DMS 273 (cell line): ENCODE results near the gene TMEM8B.

Experiments used
- DNase-seq: peaks from one replicate; lab custom pipeline; 2025; ENCODE audit not compliant: unreplicated experiment; lab: John Stamatoyannopoulos, UW

Gene TMEM8B

DNA sequence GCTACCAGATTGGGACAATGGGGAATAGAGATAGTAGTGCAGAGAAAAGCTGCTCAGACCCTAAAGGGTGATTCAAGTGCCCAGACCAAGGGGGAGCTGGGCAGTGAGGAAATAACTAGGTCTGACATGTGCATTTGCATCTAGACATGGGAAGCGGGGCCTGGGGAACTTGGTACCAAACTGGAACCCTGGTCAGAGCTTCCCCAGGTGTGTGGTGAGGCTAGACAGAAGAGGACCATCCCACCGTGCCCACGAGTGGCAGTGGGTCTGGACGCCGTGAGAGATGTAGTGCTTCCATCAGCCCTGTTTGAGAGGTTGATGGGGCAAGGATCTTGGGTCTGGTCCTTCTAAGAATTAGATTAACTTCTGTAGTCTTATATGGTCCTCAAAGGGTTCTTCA is 7.6 kb downstream of the TMEM8B start:
- no peak for DNase-seq

DNA sequence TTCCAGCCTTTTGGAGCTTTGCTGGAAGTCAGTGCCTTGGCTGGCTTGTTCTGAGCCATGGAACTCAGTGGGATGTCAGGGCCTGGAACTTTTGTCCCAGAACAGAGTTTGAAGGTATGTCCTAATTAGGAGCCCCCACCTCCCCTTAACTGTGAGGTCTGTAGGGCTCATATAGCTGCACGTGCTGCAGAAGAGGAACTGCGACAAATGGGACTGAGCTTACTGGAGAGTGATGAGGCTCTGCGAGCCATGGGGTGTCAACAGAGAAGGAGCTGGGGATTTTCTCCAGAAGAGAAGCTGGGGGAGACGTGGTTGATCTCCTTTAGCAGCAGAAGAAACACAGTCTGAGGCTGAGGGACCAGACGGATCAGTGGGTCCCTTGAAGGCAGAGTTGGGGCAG is 10.9 kb downstream of the TMEM8B start:
- DNase-seq = no peak

DNA sequence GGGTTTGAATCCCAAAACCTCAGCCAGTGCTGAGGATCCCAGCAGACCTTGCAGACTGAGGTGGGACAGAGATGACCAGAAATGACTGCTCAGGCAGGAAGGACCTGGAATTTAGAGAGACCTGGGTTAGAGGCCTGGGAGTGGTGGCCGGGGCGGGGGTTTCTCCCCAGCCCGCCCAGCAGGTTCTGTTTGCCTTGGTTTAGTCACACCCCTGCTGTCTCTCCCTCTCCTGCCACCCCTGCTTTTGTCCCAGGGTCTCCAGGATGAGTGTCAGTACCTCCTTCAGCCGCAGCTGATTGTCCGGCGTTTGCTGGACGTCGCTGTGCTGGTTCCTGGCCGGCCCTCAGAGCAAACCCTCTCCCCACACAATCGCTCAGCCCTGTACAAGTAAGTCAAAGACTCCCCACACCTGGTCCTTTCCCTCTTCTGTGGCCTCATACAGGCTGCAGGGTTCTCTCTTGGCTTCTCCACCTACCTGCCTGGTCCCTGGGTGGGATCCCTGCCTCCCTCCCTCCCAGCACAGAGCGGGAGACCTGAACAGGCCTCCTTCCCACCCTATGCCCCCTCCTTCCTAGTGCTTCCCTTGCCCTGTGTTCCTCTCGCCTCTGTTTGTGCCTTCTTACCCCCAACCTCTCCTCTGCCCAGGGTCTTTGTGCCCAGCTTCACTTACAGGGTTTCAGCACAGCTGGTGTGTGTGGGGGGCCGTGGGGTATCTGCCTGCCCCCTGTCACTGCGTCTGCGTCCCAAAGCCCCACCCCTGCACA is 12.0 kb downstream of the TMEM8B start:
- DNase-seq = no peak

DNA sequence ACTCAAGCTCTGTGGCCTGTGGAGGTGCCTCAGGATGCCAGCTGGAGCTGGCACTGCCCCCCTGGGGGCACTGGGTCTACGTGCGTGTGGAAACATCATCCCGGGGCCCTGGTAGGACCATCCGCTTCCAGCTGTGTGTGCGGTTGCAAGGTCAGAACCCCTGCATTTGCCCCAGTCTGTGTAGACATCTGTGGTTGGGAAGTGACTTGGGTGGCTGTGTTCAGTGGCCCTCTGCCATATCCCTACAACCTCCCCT is 12.5 kb downstream of the TMEM8B start:
- no peak for DNase-seq

DNA sequence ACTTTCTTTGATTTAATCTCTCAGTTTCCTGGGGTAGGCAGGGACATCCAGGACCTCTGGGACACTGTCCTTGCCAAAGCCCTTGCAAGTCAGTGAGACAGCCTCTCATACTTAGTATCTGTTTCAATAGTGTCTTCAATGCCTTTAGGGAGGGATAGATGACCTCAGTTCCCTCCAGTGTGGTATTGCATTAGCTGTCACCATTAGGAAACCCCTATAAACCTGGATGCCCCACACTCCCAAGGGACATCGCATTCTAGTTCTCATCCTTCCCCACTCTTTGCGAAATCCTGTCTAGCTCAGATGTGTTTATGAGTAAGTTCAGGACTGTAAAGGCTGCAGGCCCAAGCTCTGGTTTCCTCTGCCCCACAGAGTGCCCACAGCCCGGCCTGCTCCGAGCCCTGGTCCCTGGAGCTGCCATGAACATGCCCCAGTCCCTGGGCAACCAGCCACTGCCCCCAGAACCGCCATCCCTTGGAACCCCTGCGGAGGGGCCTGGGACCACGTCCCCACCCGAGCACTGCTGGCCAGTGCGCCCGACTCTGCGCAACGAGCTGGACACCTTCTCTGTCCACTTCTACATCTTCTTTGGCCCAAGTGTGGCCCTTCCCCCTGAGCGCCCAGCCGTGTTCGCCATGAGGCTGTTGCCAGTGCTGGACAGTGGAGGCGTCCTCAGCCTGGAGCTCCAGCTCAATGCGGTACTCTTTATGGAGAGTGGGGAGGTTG is 13.2 kb downstream of the TMEM8B start:
- no peak for DNase-seq

DNA sequence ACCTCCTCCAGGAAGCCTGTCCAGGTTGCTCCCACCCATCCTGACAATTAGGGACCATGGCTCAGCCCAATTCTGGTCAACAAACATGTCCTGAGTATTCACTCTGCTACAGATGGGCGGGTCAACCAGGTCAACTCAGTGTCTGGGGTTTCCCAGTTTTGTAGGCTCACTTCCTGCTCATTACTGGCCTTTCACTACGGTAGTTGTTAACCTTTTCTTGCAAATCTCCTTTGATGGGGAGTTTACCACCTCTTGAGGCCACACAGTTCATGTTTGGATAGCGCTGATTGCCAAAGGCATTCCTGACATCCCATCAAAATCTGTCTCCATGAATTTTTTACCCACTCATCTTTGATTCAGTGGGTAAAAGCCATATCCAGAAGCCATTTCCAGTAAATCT is 13.8 kb downstream of the TMEM8B start:
- no peak for DNase-seq

DNA sequence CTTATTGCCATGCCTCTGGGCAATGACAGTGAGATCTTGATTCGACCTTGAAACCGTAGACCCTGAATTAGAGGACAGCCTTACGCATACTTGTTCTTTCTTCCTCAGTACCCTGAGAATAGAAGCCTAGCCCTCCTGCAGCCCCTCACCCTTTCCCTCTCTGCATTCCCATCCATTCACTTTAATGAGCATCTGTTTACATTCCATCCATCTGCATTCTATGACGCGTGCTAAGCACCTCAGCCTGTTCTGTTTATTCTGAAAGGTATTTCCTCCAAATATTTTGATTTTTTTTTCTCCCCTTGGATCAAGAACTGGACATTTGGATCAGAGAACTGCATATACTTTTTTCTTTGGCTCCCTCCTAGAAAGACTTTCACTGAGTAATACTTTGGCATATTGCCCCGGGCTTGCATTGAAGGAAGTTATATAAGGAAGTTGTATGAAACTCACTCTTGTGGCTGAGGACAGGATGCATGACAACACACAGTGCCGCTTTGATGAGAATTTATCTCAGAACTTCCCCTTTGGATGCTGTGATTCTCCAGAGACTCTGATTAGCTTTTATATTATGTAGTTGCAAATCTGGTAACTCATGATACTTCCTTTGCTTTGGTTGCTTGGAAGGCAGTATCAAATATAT is 15.7 kb downstream of the TMEM8B start:
- peak; percentile 46 for DNase-seq

DNA sequence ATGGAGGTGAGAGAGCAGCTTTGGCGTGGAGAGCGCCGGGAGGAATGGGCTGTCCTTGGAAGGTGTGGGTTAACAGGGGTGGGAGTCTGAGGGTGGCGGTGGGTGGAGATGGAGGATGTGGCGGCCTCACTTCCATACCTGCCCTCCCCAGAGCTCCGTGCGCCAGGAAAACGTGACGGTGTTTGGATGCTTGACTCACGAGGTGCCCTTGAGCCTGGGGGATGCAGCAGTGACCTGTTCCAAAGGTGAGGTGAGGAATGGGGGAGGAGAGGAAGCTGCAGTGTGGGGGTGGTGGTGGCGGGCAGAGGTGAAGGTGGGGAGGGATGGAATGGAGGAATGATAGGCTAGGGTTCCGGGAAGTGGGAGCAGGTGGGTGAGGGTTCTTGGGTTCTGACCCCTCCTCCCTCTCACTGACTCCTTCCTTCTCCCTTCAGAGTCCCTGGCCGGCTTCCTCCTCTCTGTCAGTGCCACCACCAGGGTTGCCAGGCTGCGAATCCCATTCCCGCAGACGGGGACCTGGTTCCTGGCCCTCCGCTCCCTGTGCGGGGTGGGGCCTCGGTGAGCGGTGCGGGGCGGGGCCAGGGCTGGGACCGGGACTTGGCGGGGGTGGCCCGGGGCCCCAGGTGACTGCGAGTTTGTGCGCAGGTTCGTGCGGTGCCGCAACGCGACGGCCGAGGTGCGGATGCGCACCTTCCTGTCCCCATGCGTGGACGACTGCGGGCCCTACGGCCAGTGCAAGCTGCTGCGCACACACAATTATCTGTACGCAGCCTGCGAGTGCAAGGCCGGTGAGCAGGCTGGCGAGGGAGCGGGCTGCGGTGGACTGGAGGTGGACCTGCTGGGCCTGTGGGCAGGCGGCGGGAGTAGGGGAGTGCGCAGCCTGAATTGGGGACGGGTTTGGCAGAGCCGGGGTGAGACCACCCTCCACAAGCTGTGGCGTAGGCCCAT is 17.1 kb downstream of the TMEM8B start:
- DNase-seq = no peak

DNA sequence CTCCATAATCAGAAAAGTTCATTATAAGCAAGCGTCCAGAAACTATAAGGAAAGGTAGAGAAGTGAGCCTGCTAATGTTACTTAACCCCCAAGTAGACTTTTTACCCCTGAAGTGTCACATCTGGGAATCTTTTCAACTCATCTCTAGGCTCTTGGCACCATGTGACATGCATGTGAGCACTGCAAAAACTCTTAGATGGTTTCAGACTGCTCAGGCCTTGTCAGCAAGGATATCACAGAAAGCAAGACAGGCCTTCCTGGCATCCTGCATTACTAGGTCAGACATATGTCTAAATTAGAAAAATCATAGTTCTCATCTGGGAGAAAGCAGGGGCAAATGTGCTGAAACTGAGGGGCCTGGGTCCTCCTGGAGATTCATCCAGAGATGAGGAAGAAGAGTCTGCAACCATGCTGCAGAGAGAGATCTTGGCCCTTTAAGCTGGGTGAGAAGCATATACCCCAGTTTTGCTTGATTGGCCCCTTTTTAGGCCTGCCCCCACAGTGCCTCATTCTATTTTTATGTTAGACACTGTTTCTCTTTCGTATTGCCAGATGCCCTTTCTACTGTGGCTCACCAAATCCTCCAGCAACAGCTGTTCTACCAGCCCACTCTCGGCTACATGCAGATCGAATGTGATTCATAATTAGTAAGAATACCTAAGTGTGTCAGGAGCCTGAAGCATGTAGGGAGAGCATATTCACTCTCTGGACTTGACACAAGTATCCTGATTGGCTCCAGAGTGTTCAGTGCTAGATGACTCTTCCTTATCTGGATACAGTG is 19.0 kb downstream of the TMEM8B start:
- peak; percentile 84 for DNase-seq

DNA sequence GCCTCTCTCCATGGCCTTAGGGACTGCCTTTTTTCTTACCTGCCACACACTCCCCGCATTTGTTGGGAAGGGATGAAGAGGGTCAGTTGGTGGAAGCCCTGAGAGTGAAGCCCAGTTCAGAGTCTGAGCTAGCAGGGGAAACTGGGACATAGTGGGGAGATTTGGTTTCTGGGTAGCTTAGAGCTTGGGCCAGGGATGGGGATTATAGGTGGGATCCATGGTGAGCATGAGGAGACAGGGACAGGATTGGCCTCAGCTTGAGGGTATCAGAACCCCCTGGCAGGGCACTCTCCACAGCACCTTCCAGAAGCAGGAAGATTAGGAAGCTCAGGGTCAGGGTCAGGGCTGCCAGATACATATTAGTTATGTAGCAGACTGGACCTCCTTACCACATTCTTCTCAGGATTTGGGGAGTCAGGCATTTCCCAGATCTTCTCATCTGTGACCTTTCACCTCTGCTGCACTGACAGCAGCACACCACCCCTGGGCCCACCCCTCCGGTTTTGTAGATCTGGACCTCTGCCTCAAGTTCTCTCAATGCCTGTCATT is 23.3 kb downstream of the TMEM8B start:
- DNase-seq = no peak

DNA sequence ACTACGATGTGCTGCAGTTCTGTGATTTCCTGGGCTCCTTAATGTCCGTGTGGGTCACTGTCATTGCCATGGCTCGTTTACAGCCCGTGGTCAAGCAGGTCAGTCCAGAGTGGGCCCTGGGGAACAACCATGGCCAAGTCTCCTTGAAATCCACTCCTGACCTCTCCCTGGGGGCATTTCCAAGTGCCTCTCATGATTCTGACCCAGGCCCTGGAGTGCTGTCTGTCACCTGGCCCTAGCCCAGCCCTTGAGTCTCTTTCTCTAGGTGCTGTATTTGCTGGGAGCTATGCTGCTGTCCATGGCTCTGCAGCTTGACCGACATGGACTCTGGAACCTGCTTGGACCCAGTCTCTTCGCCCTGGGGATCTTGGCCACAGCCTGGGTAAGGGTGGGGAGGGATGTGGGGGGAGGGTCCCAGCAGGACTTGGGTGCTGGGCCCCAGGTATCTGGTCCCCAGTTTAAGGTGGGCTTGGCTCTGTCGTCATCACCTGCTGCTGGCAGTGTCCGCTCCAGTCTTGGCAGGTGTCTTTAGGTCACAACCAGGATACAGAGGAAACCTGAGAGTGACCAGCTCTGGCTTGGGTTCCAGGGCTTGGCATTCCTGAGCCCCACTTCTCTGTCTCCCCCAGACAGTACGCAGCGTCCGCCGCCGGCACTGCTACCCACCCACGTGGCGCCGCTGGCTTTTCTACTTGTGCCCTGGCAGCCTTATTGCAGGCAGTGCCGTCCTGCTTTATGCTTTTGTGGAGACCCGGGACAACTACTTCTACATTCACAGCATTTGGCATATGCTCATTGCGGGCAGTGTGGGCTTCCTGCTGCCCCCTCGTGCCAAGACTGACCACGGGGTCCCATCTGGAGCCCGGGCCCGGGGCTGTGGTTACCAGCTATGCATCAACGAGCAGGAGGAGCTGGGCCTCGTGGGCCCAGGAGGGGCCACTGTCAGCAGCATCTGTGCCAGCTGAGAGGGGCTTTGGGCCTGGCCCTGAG is 24.1 kb downstream of the TMEM8B start:
- DNase-seq = no peak

DNA sequence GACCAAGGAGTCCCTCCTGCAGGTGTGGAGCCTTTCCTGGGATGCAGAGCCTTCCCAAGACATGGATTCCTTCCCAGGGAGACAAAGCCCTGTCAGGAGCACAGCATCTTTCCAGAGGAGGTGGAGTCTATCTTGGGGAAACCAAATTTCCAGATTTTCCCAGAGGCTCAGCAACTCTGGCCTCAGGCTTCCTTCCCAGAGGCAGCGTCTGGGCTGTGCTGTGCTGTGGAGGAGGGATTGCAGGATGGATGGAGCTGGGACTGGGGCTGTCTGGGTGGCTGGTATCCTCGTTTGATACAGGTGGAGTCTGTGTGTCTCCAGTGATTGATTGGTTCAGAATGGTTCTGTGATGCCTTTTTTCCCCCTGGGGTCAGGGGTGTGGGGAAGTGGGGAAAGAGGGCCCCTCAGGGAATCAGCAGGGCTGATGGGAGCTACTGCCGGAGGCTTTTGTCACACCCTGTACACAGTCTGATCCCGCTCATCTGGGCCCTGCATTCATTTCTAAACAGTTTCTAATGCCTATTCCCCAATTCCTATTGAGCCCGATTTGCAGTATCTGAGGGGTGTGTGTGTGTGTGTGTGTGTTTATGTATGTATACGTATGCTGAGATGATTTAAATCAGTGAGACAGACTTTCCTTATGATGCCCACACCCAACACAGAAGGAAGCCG is 25.2 kb downstream of the TMEM8B start:
- no peak for DNase-seq

DNA sequence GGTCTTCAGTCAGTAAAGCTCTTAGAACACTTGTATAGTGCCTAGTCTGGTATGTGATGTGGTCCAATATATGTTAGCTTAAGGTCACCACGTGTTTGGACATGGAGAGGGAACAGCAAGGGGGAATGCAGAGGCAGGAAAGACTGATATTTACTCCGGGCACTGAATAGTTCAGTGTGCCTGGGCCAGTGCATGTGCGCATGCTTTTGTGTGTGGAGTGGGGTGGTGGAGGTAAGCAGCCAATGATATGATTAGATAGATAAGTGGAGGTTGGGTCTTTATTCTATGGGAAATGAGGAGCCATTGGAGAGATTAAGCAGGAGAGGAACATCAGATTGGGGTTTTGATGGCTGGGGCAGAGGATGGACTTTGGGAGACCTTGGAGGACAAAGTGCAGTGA is 27.2 kb downstream of the TMEM8B start:
- no peak for DNase-seq

DNA sequence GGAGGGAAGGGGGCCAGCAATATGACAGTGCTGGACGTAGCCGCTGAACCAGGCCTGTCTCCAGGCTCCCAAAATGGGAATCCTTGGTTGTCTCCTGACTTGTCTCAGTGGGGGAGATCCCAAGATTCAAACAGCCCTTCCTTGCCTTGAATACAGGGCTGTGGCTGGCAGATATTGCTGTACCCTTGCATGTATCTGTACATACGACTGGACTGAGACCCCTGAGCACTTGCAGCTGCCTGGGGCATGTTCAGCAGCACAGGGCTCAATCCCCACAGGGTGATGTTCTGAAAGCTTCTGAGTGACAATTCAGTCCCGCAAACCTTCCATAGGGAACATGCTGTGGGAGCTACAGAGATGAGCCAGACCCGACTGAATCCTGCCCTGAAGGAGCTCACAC is 27.9 kb downstream of the TMEM8B start:
- no peak for DNase-seq

DNA sequence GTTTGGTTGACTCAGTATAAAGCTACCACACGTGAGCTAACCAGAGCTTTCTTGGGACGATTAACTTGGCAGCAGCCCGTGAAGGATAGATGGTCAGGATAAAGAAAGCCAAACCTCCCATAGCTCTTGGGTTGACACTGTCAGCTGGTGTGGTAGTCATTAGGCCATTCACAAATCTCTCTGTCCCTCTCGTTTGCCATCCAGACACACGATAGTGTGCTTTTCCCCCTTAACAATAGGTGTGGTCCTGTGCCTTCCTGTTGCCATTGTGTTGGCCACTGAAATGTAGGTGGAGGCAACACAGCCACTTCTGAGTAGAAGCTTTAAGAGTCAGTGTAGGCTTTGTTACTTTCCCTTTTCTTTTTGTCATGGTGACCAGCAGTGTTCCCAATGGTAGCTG is 29.4 kb downstream of the TMEM8B start:
- no peak for DNase-seq

DNA sequence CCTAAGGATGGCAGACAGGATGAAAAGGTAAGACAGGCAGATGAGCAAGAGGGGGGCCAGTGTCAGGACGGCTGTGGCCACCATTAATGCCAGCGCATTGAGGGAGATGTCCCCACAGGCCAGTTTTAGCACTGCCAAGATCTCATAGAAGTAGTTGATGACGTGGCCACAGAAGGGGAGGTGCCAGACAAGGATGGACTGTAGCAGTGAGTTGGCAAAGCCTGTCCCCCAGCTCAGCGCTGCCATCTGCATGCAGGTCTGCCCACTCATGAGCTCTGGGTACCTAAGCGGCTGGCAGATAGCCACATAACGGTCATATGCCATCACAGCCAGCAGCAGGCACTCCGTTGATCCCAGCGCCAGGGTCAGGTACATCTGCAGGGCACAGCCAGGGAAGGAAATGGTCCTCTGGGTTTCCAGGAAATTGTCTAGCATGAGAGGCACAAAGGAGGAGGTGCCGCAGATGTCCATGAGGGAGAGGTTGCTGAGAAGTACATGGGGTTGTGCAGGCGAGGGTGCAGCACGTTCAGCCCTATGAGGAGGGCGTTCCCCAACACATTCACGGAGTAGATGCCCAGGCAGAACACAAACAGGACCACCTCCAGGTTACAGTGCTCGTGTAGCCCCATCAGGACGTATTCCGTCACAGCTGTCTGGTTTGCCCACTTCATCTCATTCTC is 30.4 kb downstream of the TMEM8B start:
- DNase-seq = peak; percentile 69

DNA sequence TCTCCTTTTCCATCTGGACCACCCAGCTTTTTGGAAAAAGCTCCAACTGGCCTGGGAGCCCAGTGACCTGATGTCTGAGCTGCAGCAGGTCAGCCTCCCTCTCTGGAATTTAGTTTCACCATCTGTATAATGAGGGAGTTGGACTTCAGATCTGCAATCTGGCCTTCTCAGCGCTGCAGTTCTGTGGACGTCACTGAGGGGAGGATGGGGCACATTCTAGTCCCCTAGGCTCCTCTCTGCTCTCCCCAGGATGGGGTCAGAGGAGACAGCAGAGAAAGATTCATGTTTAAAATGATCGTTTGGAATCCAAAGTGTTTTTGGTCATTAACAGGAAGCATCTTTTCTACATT is 30.9 kb downstream of the TMEM8B start:
- DNase-seq = peak; percentile 51
